Measurements from ENCODE around the gene SYT17.

SYT17 gene

DNA sequence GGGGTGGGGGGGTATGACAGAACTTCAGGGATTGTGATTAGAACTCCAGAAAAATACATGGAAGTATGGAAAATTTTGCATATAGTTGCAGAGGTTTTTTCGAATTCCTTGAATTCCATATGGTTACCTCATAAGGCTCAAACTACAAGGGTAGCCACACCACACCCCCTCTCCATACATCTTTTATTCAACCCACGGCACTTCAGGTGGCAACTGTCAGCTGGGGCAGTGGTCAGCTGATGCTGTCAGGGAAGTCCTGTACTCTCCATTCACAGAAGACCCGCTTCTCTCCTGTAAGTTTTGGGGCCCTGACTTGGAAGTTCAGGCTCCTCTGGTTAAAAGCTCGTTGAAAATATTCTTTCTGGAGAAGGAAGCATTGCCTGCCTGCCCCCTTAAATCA, 60.0 kb downstream of the SYT17 start:
- no peak overlapping the region for H3K4me3 ChIP-seq (ENCODE audit: low read depth, low read length)
- no peak for DNase-seq (ENCODE audit: low read depth)
- TF ChIP-seq, protein P1, sequence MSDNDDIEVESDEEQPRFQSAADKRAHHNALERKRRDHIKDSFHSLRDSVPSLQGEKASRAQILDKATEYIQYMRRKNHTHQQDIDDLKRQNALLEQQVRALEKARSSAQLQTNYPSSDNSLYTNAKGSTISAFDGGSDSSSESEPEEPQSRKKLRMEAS (IDR thresholded peaks at IDR 0.05; ENCODE audit: low read depth, low read length) = no peak
- TF ChIP-seq POLR2A (IDR thresholded peaks at IDR 0.05; ENCODE audit: extremely low read depth, insufficient read length) (no peak), MYC (IDR thresholded peaks at IDR 0.05; ENCODE audit: low read depth, low read length) (no peak)
- TF ChIP-seq, protein P2, sequence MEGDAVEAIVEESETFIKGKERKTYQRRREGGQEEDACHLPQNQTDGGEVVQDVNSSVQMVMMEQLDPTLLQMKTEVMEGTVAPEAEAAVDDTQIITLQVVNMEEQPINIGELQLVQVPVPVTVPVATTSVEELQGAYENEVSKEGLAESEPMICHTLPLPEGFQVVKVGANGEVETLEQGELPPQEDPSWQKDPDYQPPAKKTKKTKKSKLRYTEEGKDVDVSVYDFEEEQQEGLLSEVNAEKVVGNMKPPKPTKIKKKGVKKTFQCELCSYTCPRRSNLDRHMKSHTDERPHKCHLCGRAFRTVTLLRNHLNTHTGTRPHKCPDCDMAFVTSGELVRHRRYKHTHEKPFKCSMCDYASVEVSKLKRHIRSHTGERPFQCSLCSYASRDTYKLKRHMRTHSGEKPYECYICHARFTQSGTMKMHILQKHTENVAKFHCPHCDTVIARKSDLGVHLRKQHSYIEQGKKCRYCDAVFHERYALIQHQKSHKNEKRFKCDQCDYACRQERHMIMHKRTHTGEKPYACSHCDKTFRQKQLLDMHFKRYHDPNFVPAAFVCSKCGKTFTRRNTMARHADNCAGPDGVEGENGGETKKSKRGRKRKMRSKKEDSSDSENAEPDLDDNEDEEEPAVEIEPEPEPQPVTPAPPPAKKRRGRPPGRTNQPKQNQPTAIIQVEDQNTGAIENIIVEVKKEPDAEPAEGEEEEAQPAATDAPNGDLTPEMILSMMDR (IDR thresholded peaks at IDR 0.05; ENCODE audit: low read depth, low read length) = no peak

DNA sequence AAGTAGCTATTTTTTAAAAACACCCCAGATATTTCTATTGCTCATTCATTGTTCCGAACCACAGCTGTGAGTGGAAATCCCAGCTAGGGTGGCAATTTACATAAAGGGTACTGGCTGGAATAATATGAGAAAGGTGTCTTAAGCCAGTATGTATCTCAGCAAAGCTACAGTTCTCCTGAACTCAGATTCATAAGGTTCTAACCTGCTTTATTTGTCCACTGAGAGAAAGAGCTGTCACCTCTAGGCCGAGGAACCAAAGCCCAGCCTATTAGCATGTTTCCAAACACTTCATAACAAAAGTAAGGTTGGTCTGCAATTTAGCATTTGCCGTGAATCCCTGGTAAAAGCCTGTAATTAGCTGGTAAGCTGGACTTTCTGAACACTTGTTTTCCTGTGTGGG, 60.5 kb downstream of the SYT17 start:
- H3K4me3 ChIP-seq (ENCODE audit: low read depth, low read length) = no peak overlapping the region
- TF ChIP-seq, protein P1 (IDR thresholded peaks at IDR 0.05; ENCODE audit: low read depth, low read length) = no peak
- TF ChIP-seq, protein P2 (IDR thresholded peaks at IDR 0.05; ENCODE audit: low read depth, low read length) = no peak
- no peak for TF ChIP-seq POLR2A (IDR thresholded peaks at IDR 0.05; ENCODE audit: extremely low read depth, insufficient read length)
- TF ChIP-seq MYC (IDR thresholded peaks at IDR 0.05; ENCODE audit: low read depth, low read length) = no peak
- DNase-seq (ENCODE audit: low read depth) = no peak

DNA sequence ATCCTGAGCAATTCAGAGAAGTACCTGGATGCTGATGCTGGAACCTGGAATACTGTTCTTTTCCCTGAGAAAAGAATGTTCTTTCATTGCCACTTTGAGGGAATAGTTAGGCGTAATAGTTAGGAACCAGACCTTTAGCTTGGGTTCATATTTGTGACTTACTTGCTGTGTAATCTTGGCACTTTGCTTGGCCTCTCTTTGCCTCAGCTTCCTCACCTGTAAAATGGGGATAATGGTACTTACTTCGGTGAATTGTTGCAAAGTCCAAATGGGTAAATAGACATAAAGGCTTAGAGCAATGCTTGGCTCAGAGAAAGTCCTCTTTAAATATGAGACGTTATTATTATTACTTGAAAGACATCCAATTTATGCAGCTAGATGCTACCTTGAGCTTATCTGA, 62.5 kb downstream of the SYT17 start:
- H3K4me3 ChIP-seq (ENCODE audit: low read depth, low read length) = no peak overlapping the region
- TF ChIP-seq, protein P2 (IDR thresholded peaks at IDR 0.05; ENCODE audit: low read depth, low read length) = no peak
- TF ChIP-seq POLR2A (IDR thresholded peaks at IDR 0.05; ENCODE audit: extremely low read depth, insufficient read length) (no peak), MYC (IDR thresholded peaks at IDR 0.05; ENCODE audit: low read depth, low read length) (no peak)
- TF ChIP-seq, protein P1 (IDR thresholded peaks at IDR 0.05; ENCODE audit: low read depth, low read length) = no peak
- no peak for DNase-seq (ENCODE audit: low read depth)

DNA sequence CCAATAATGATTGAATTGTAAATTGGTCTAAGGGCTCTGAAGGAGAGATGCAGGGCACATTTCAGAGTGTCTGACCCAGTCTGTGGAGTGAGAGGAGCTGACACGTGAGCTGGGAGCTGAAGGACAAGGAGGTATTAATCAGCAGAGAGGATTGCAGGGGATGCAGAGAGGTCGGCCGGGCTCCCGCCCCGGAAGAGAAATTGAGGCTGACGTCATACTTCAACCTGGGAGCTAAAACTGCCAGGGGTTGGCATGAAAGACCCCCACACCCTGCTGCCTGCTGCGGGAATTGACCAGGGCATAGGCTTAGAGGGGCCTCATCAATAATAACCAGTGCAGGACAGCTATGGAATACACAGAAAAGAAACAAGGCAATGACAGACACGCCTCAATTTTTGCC, 63.8 kb downstream of the SYT17 start:
- DNase-seq (ENCODE audit: low read depth) = no peak
- TF ChIP-seq POLR2A (IDR thresholded peaks at IDR 0.05; ENCODE audit: extremely low read depth, insufficient read length) = no peak
- TF ChIP-seq, protein P2 (IDR thresholded peaks at IDR 0.05; ENCODE audit: low read depth, low read length) = no peak
- TF ChIP-seq MYC (IDR thresholded peaks at IDR 0.05; ENCODE audit: low read depth, low read length) = no peak
- TF ChIP-seq, protein P1 (IDR thresholded peaks at IDR 0.05; ENCODE audit: low read depth, low read length) = no peak
- no peak overlapping the region for H3K4me3 ChIP-seq (ENCODE audit: low read depth, low read length)

DNA sequence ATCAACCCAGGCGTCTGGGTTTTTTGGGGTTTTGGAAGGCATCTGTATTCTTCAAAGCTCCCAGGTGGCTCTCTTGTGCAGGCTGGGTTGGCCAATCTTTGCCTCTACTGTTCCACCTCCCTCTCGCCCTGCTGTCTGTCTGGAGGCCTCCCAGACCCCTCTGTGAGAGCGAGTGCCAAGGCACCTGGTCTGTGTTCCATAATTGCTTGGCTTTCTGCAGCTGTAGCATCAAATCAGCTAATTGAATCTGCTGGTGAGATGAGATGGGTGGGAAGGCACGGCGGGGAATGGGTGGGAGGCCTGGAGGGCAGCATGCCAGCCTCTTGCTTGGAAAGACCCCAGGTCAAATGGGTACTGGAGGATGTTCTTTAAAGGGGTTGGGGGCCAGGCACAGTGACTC, 64.9 kb downstream of the SYT17 start:
- TF ChIP-seq, protein P1 (IDR thresholded peaks at IDR 0.05; ENCODE audit: low read depth, low read length) = no peak
- TF ChIP-seq MYC (IDR thresholded peaks at IDR 0.05; ENCODE audit: low read depth, low read length) (no peak), POLR2A (IDR thresholded peaks at IDR 0.05; ENCODE audit: extremely low read depth, insufficient read length) (no peak)
- TF ChIP-seq, protein P2 (IDR thresholded peaks at IDR 0.05; ENCODE audit: low read depth, low read length) = no peak
- no peak overlapping the region for H3K4me3 ChIP-seq (ENCODE audit: low read depth, low read length)

DNA sequence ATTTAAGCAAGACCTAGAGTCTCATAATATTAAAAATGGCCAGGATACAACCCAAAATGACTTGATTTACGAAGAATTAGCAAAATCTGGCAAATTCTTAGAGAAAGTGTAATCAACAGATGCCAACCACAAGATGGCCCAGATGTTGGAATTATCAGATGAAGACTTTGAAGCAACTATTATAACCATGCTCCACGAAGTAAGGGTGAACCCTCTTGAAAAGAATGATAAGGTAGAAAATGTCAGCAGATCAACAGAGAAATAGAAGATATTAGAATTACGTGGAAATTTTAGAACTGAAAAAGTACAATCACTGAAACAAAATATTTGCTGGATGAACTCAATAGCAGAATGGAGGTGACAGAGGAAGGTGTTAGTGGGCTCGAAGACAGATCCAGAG, 67.4 kb downstream of the SYT17 start:
- TF ChIP-seq, protein P1 (IDR thresholded peaks at IDR 0.05; ENCODE audit: low read depth, low read length) = no peak
- TF ChIP-seq, protein P2 (IDR thresholded peaks at IDR 0.05; ENCODE audit: low read depth, low read length) = no peak
- TF ChIP-seq POLR2A (IDR thresholded peaks at IDR 0.05; ENCODE audit: extremely low read depth, insufficient read length) (no peak), MYC (IDR thresholded peaks at IDR 0.05; ENCODE audit: low read depth, low read length) (no peak)
- no peak for DNase-seq (ENCODE audit: low read depth)
- H3K4me3 ChIP-seq (ENCODE audit: low read depth, low read length) = no peak overlapping the region

More for the DNA sequence above, 64.9 kb downstream of the SYT17 start:
- DNase-seq (ENCODE audit: low read depth) = no peak

All from NB4 (cell line).